ENCODE measurements around the gene LITAF.

DNA sequence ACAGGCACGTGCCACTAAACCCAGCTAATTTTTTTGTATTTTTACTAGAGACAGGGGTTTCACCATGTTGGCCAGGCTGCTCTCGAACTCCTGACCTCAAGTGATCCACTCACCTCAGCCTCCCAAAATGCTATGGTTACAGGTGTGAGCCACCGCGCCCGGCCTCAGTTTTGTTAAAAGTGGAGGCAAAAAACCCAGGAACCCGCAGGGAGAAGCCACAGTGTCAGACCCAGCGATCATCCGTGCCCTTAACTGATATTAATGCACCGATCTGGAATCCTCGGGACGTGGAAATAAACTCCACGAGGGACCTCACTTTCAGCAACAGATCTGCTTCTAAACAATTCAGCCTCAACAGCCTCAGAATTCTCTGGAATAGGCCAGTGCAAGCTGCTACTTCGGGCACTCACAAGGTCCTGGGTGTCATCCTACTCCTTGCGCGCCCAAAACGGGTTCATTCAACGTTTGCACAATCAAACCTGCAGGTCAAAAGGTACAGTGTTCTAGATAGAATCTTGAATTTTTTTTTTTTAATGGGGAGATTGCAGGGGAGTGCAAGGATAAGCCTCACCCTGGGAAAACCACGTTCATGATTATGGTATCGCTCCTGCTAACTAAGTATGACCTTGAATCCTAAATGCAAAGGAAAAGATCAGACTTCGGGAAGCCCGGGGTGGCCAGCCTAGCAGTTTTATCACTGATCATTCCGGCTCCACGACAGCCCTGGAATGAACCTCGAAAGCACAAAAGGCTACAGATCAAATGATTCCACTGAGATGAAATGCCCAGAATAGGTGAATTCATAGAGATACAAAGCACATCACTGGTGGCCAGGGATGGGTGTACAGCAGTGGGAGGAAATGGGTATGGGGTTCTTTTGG, 22.4 kb downstream of the LITAF start:
- TF ChIP-seq POLR2A (IDR thresholded peaks at IDR 0.05; ENCODE audit: low read length) (no peak), GATA1 (IDR thresholded peaks at IDR 0.05; ENCODE audit: low read depth, low read length) (no peak)
